Smooth muscle cell (in vitro differentiated cells): ENCODE results near the gene FITM1. TPM values are rescaled to one million over a fixed set of nuclear protein-coding genes. Genes with fewer than 3 reads are reported as not detected.

Experiments used
- DNase-seq: peaks from one replicate; lab custom pipeline; 2025; ENCODE audit not compliant: unreplicated experiment; lab: John Stamatoyannopoulos, UW
- H2AFZ ChIP-seq: fragments of 200-600 bp; sonication (generic); 2 replicates; pipeline ENCODE4 v1.6.0; 2016; ENCODE audit warnings: antibody characterized with exemption, low read depth, mild to moderate bottlenecking
- H3F3A ChIP-seq: fragments of 200-600 bp; sonication (generic); 2 replicates; pipeline ENCODE4 v1.6.0; 2017; ENCODE audit warnings: antibody characterized with exemption, low read depth
- H3K27ac ChIP-seq: fragments of 200-600 bp; sonication (generic); 2 replicates; pipeline ENCODE4 v1.5.1; 2016; ENCODE audit warnings: low read depth, mild to moderate bottlenecking
- H3K27me3 ChIP-seq: fragments of 200-600 bp; sonication (generic); 2 replicates; pipeline ENCODE4 v1.6.1; 2016; ENCODE audit warnings: low read depth, mild to moderate bottlenecking
- H3K36me3 ChIP-seq: fragments of 200-600 bp; sonication (generic); 2 replicates; pipeline ENCODE4 v1.5.1; 2016; ENCODE audit warnings: low read depth
- H3K4me1 ChIP-seq: fragments of 200-600 bp; sonication (generic); 2 replicates; pipeline ENCODE4 v1.5.1; 2016; ENCODE audit warnings: low read depth
- H3K4me2 ChIP-seq: fragments of 200-600 bp; sonication (generic); 2 replicates; pipeline ENCODE4 v1.6.0; 2016; ENCODE audit warnings: mild to moderate bottlenecking
- H3K4me3 ChIP-seq: fragments of 200-600 bp; sonication (generic); 2 replicates; pipeline ENCODE4 v1.5.1; 2016; ENCODE audit warnings: mild to moderate bottlenecking
- H3K79me2 ChIP-seq: fragments of 200-600 bp; sonication (generic); 2 replicates; pipeline ENCODE4 v1.6.0; 2016; ENCODE audit warnings: low read depth, mild to moderate bottlenecking
- H3K9ac ChIP-seq: fragments of 200-600 bp; sonication (generic); 2 replicates; pipeline ENCODE4 v1.6.0; 2016; ENCODE audit warnings: low read depth
- H3K9me3 ChIP-seq: fragments of 200-600 bp; sonication (generic); replicated peaks from 2 replicates; pipeline ENCODE4 v1.5.1; 2016; ENCODE audit warnings: low read depth
- H4K20me1 ChIP-seq: fragments of 200-600 bp; sonication (generic); 2 replicates; pipeline ENCODE4 v1.6.0; 2016; ENCODE audit warnings: low read depth
- CTCF ChIP-seq: fragments of 200-600 bp; sonication (generic); IDR thresholded peaks from 2 replicates; pipeline ENCODE4 v1.5.1; 2017; ENCODE audit warnings: borderline replicate concordance, mild to moderate bottlenecking, antibody characterized with exemption; ENCODE audit not compliant: insufficient read depth, poor library complexity, severe bottlenecking
- WGBS: methylation state at CpG from one replicate; pipeline ENCODE4 v1.1.7; 2016; ENCODE audit warnings: low lambda C conversion rate; 5-methylcytosine and 5-hydroxymethylcytosine counted together
- polyA plus RNA-seq: library from polyadenylated mRNA; unstranded; fragments of >200 nt; fragmentation: Nextera tagmentation; extraction: Ambion mirVana; gene quantifications from 2 replicates; pipeline ENCODE4 v1.2.1, GENCODE V29; 2016
- total RNA-seq: library from RNA; depleted of rRNA; stranded (reverse); fragments of >200 nt; gene quantifications from 2 replicates; pipeline ENCODE4 v1.2.3, GENCODE V29; 2014

FITM1 gene
- total and polyA plus RNA-seq, 2 experiments from 2014 or later: 0.31 TPM; not detected in 1

- H3K27ac ChIP-seq: no peak within 1 kb of the TSS
- peak within 1 kb of the TSS; percentile 42 for H3K4me3 ChIP-seq
- no peaks in the 10 kb centered on the region for H3F3A ChIP-seq
- H3K4me2 ChIP-seq: peak within 1 kb of the TSS; percentile 86
- H2AFZ ChIP-seq: no peak within 1 kb of the TSS
- no peaks in the 10 kb centered on the region for H3K79me2 ChIP-seq
- H4K20me1 ChIP-seq: no peaks in the 10 kb centered on the region
- H3K36me3 ChIP-seq: no peaks in the 10 kb centered on the region
- WGBS: 12% methylated on average over 61 of the region's 63 CpGs
- no peak for TF ChIP-seq CTCF
- no peaks in the 10 kb centered on the region for H3K27me3 ChIP-seq
- no peak within 1 kb of the TSS for H3K9ac ChIP-seq
- no peaks in the 10 kb centered on the region for H3K9me3 ChIP-seq
- H3K4me1 ChIP-seq: peaks cover 10% of the 10 kb centered on the region
- DNase-seq: peak; percentile 31
Observed at GRCh38 chr14:24171422-24172260, 41.2 kb downstream of the FITM1 start, which contains the start of gene REC8. Gene REC8 (plus strand): TSS chr14:24172080. CDS start chr14:24172553, 473 bp downstream.

- Histone ChIP-seq H3K4me3 (peak overlapping the region; percentile 42), H3K9ac (no peak overlapping the region), H3F3A (no peaks in the 10 kb centered on the region), H3K4me2 (peak overlapping the region; percentile 86), H4K20me1 (no peaks in the 10 kb centered on the region), H3K9me3 (no peaks in the 10 kb centered on the region), H3K4me1 (peaks cover 10% of the 10 kb centered on the region), H3K79me2 (no peaks in the 10 kb centered on the region), H3K27me3 (no peaks in the 10 kb centered on the region), H3K27ac (no peak overlapping the region), H2AFZ (no peak overlapping the region), H3K36me3 (no peaks in the 10 kb centered on the region)
- WGBS: 30% methylated on average over 27 of the region's 30 CpGs
- DNase-seq: no peak
- TF ChIP-seq CTCF: no peak
Observed at GRCh38 chr14:24172261-24172860, 41.9 kb downstream of the FITM1 start.

GRCh38 chr14:24172871-24173281 is 42.4 kb downstream of the FITM1 start:
- Histone ChIP-seq H3K4me3 (peak overlapping the region; percentile 42), H3K79me2 (no peaks in the 10 kb centered on the region), H3K27me3 (no peaks in the 10 kb centered on the region), H3K9me3 (no peaks in the 10 kb centered on the region), H2AFZ (no peak overlapping the region), H3K36me3 (no peaks in the 10 kb centered on the region), H3K4me1 (peaks cover 10% of the 10 kb centered on the region), H3K9ac (no peak overlapping the region), H3K27ac (no peak overlapping the region), H3F3A (no peaks in the 10 kb centered on the region), H4K20me1 (no peaks in the 10 kb centered on the region), H3K4me2 (peak overlapping the region; percentile 86)
- DNase-seq: no peak
- WGBS: 79% methylated on average over 20 of the region's 20 CpGs
- TF ChIP-seq CTCF: no peak
